Measurements from ENCODE around the gene RFPL3. TPM values are rescaled to one million over a fixed set of nuclear protein-coding genes. Genes with fewer than 3 reads are reported as not detected.

The RFPL3 gene
- total and polyA plus RNA-seq, 2 donors (not counting 3 experiments of a cell fraction or from before 2014, with no cell fraction given) = not detected

- BruUV-seq (replicated peaks) = no TSS peak
- peaks cover 26% of the 10 kb centered on the region for H3K4me1 ChIP-seq (ENCODE audit: control insufficient read depth, extremely low read depth, insufficient read depth, low read length)
- H3K9me1 ChIP-seq (replicated peaks; ENCODE audit: control insufficient read depth, extremely low read depth, insufficient read depth, low read length) = no peaks in the 10 kb centered on the region
- H3K27ac ChIP-seq (ENCODE audit: insufficient read depth, low read depth, low read length) = no peak overlapping the region
- DNase-seq (ENCODE audit: low read depth, low spot score) = no peak
- H3K4me3 ChIP-seq (replicated peaks in 1 of 3; ENCODE audit: insufficient read depth in 1 of 3, low read depth in 1 of 3, low read length in 3 of 3) = no peak overlapping the region
- no peaks in the 10 kb centered on the region for H4K20me1 ChIP-seq (replicated peaks; ENCODE audit: control insufficient read depth, extremely low read depth, insufficient read depth, low read length)
- H2AFZ ChIP-seq (ENCODE audit: low read depth, low read length) = no peak overlapping the region
- no peaks in the 10 kb centered on the region for H3K9me3 ChIP-seq (replicated peaks; ENCODE audit: control insufficient read depth, insufficient read depth, low read length)
- no peak for FAIRE-seq
- H3K27me3 ChIP-seq (ENCODE audit: control insufficient read depth in 2 of 2, insufficient read depth in 2 of 2, low read length in 2 of 2) = no peaks in the 10 kb centered on the region
- dilution Hi-C loops (cut with MboI; ENCODE audit: extremely low pct_ligation_motif_present, low sequenced_read_pairs) = no loop called here
- ChIA-PET POLR2A (no interaction called here), CTCF (no interaction called here)
- peaks cover 0 to under 1% of the 10 kb centered on the region in 2 experiments for H3K36me3 ChIP-seq (ENCODE audit: control insufficient read depth in 2 of 2, extremely low read depth in 1 of 2, insufficient read depth in 2 of 2, low read length in 2 of 2)
- no peak overlapping the region for H3K4me2 ChIP-seq (ENCODE audit: insufficient read depth, low read length)
- no peaks in the 10 kb centered on the region for H3K79me2 ChIP-seq (ENCODE audit: control insufficient read depth, insufficient read depth, low read length)
- intact Hi-C loops (cut with micrococcal nuclease) = no loop called here
- H3K9ac ChIP-seq (replicated peaks; ENCODE audit: extremely low read depth, insufficient read depth, low read length) = no peak overlapping the region
- TF ChIP-seq, protein P1, sequence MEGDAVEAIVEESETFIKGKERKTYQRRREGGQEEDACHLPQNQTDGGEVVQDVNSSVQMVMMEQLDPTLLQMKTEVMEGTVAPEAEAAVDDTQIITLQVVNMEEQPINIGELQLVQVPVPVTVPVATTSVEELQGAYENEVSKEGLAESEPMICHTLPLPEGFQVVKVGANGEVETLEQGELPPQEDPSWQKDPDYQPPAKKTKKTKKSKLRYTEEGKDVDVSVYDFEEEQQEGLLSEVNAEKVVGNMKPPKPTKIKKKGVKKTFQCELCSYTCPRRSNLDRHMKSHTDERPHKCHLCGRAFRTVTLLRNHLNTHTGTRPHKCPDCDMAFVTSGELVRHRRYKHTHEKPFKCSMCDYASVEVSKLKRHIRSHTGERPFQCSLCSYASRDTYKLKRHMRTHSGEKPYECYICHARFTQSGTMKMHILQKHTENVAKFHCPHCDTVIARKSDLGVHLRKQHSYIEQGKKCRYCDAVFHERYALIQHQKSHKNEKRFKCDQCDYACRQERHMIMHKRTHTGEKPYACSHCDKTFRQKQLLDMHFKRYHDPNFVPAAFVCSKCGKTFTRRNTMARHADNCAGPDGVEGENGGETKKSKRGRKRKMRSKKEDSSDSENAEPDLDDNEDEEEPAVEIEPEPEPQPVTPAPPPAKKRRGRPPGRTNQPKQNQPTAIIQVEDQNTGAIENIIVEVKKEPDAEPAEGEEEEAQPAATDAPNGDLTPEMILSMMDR (IDR thresholded peaks at IDR 0.05; ENCODE audit: extremely low read depth in 1 of 2, insufficient read depth in 1 of 2, low read depth in 1 of 2, low read length in 2 of 2) = no peak
Measured at GRCh38 chr22:32333769-32334659, 23.7 kb upstream of the RFPL3 start.

DNA sequence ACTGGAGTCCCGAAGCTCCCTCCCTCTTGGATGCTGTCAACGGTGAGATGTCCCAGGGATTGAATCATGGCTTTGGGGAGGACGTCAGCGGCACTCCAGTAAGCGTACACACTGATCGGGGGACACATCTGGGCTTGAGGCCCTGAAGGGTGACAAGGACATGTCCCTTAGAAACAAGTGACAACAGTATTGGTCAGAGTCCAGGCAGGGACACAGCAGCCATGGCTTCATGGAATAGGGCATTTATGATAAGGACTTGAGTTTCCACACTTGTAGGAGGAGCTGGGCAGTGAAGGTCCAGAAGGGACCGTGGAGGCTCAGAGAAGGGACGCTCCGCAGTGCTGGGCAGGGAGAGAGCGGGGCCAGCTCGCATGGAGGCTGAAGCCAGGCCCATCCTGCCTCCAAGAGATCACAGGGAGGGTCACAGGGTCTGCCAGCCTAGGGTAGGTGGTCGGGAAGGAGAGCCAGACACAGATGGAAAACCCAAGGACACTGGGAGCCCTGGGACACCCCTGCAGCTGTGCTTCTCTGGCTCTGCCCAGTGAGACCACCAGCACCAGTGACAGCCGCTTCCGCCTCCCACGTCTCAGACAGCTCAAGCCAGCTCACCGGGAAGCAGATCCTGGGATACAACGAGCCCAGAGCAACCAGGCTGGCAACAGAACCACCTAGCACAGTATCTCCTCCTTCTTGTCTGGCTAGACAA, 22.9 kb upstream of the RFPL3 start:
- FAIRE-seq (no peak), DNase-seq (ENCODE audit: low read depth, low spot score) (no peak)
- Histone ChIP-seq H3K4me3 (replicated peaks in 1 of 3; ENCODE audit: insufficient read depth in 1 of 3, low read depth in 1 of 3, low read length in 3 of 3) (no peak overlapping the region), H3K79me2 (ENCODE audit: control insufficient read depth, insufficient read depth, low read length) (no peaks in the 10 kb centered on the region), H3K9me3 (replicated peaks; ENCODE audit: control insufficient read depth, insufficient read depth, low read length) (no peaks in the 10 kb centered on the region), H3K27me3 (ENCODE audit: control insufficient read depth in 2 of 2, insufficient read depth in 2 of 2, low read length in 2 of 2) (no peaks in the 10 kb centered on the region), H3K4me1 (ENCODE audit: control insufficient read depth, extremely low read depth, insufficient read depth, low read length) (peaks cover 26% of the 10 kb centered on the region), H3K36me3 (ENCODE audit: control insufficient read depth in 2 of 2, extremely low read depth in 1 of 2, insufficient read depth in 2 of 2, low read length in 2 of 2) (peaks cover 0 to 4% of the 10 kb centered on the region in 2 experiments), H4K20me1 (replicated peaks; ENCODE audit: control insufficient read depth, extremely low read depth, insufficient read depth, low read length) (no peaks in the 10 kb centered on the region), H3K4me2 (ENCODE audit: insufficient read depth, low read length) (no peak overlapping the region), H3K9me1 (replicated peaks; ENCODE audit: control insufficient read depth, extremely low read depth, insufficient read depth, low read length) (no peaks in the 10 kb centered on the region), H3K9ac (replicated peaks; ENCODE audit: extremely low read depth, insufficient read depth, low read length) (no peak overlapping the region), H3K27ac (ENCODE audit: insufficient read depth, low read depth, low read length) (no peak overlapping the region), H2AFZ (ENCODE audit: low read depth, low read length) (no peak overlapping the region)
- BruUV-seq (replicated peaks) = no TSS peak
- intact Hi-C loops (cut with micrococcal nuclease) (no loop called here), dilution Hi-C loops (cut with MboI; ENCODE audit: extremely low pct_ligation_motif_present, low sequenced_read_pairs) (no loop called here)
- POLR2A ChIA-PET = no interaction called here
- TF ChIP-seq EZH2 (IDR thresholded peaks at IDR 0.05; ENCODE audit: borderline replicate concordance, low read depth, low read length, severe bottlenecking) = no peak
- CTCF ChIA-PET = interaction anchor here (1.1 kb wide), 1 partner anchor 69 kb away, joined by 3 read pairs; no protein-coding TSS in a partner anchor

Data from endothelial cell of umbilical vein (primary cell).